Measurements from ENCODE around the gene TMEM273. TPM values are rescaled to one million over a fixed set of nuclear protein-coding genes. Genes with fewer than 3 reads are reported as not detected.

Gene TMEM273
- total RNA-seq, 1 donor from 2014 or later: 0.42 TPM

- DNase-seq (ENCODE audit: low read depth): no peak
- TF ChIP-seq, protein P1, sequence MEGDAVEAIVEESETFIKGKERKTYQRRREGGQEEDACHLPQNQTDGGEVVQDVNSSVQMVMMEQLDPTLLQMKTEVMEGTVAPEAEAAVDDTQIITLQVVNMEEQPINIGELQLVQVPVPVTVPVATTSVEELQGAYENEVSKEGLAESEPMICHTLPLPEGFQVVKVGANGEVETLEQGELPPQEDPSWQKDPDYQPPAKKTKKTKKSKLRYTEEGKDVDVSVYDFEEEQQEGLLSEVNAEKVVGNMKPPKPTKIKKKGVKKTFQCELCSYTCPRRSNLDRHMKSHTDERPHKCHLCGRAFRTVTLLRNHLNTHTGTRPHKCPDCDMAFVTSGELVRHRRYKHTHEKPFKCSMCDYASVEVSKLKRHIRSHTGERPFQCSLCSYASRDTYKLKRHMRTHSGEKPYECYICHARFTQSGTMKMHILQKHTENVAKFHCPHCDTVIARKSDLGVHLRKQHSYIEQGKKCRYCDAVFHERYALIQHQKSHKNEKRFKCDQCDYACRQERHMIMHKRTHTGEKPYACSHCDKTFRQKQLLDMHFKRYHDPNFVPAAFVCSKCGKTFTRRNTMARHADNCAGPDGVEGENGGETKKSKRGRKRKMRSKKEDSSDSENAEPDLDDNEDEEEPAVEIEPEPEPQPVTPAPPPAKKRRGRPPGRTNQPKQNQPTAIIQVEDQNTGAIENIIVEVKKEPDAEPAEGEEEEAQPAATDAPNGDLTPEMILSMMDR (IDR thresholded peaks at IDR 0.05; ENCODE audit: insufficient read depth, low read length, poor library complexity, severe bottlenecking): no peak
- Histone ChIP-seq H3K27me3 (ENCODE audit: control insufficient read depth, insufficient read depth, low read length) (peaks cover 14% of the 10 kb centered on the region), H3K4me3 (ENCODE audit: low read depth, low read length) (no peak overlapping the region), H3K36me3 (ENCODE audit: control insufficient read depth, insufficient read depth, low read length) (no peaks in the 10 kb centered on the region)
Measured at GRCh38 chr10:49112098-49112497, 76.1 kb downstream of the TMEM273 start.

DNA sequence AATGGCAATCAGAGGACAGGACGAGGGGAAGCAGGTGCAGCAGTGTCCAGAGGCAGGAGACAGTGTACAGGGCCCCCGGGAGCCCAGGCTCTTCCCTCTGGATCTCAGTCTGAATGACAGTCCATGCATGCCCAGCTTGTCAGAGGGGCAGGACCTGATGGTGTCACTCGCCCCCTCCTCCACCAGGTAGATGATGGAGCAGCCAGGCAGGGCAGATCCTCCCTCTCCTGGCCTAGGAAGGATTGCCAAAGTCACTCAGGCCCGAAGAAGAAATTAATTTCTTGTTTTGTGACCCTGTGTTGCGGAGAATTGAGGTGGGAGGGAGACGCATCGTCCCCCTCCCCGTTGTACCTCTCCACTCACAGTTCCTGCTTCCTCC lies 76.9 kb downstream of the TMEM273 start:
- Histone ChIP-seq H3K36me3 (ENCODE audit: control insufficient read depth, insufficient read depth, low read length) (no peaks in the 10 kb centered on the region), H3K27me3 (ENCODE audit: control insufficient read depth, insufficient read depth, low read length) (peaks cover 14% of the 10 kb centered on the region), H3K4me3 (ENCODE audit: low read depth, low read length) (no peak overlapping the region)
- DNase-seq (ENCODE audit: low read depth): no peak
- TF ChIP-seq, protein P1 (IDR thresholded peaks at IDR 0.05; ENCODE audit: insufficient read depth, low read length, poor library complexity, severe bottlenecking): no peak

DNA sequence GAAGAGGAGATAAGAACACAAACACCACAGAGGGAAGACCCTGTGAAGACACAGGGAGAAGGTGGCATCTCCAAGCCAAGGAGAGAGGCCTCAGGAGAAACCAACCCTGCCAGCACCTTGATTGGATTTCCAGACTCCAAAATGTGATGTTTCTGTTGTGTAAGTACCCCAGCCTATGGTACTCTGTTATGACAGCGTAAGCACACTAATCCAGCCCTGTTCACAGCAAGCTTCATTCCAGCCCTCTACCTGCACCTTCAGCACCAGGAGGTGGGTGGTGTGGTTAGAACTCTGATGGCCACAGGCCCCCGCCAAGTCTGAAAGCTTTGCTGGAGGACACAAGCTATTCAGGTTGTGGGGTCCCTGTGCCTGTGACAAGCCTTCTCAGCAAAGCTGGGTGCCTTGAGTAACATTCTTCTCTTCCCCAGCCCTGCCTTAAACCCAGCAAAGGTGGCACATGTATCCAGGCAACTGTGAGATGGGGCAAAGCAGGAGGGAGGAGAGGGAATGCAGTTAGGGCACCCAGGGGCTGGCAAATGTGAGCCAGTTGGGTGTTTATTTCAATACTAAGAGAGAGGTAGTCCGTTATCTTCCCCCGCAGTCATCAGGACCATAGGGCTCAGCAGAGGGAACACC lies 77.4 kb downstream of the TMEM273 start:
- Histone ChIP-seq H3K27me3 (ENCODE audit: control insufficient read depth, insufficient read depth, low read length) (peaks cover 14% of the 10 kb centered on the region), H3K4me3 (ENCODE audit: low read depth, low read length) (no peak overlapping the region), H3K36me3 (ENCODE audit: control insufficient read depth, insufficient read depth, low read length) (no peaks in the 10 kb centered on the region)
- no peak for DNase-seq (ENCODE audit: low read depth)
- TF ChIP-seq, protein P1 (IDR thresholded peaks at IDR 0.05; ENCODE audit: insufficient read depth, low read length, poor library complexity, severe bottlenecking): no peak

- no peak for DNase-seq (ENCODE audit: low read depth)
- H3K36me3 ChIP-seq (ENCODE audit: control insufficient read depth, insufficient read depth, low read length): no peaks in the 10 kb centered on the region
- H3K4me3 ChIP-seq (ENCODE audit: low read depth, low read length): no peak overlapping the region
- peaks cover 9% of the 10 kb centered on the region for H3K27me3 ChIP-seq (ENCODE audit: control insufficient read depth, insufficient read depth, low read length)
- TF ChIP-seq, protein P1 (IDR thresholded peaks at IDR 0.05; ENCODE audit: insufficient read depth, low read length, poor library complexity, severe bottlenecking): no peak
Measured at GRCh38 chr10:49109669-49110340, 78.4 kb downstream of the TMEM273 start.

DNA sequence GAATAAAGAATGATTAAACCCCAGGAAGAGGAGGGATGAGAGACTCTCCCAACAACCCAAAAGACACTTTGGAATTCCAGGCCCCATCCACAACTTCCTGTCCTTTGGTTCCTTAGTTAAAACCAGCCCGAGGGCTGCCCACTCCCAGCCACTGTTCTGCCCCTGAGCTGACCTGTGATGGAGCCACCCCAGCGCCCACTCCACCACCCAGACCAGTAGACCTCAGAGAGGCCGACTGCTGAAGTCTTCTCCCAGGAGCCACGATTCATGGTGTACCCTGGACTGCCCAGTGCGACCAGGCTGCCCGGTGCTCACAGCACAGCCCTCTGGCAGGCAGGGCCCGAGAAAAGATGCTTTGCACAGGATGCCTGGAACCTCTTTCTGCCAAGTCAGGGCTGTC lies 79.5 kb downstream of the TMEM273 start:
- peaks cover 5% of the 10 kb centered on the region for H3K27me3 ChIP-seq (ENCODE audit: control insufficient read depth, insufficient read depth, low read length)

More for the DNA sequence above, 79.5 kb downstream of the TMEM273 start:
- Histone ChIP-seq H3K4me3 (ENCODE audit: low read depth, low read length) (no peak overlapping the region), H3K36me3 (ENCODE audit: control insufficient read depth, insufficient read depth, low read length) (no peaks in the 10 kb centered on the region)
- DNase-seq (ENCODE audit: low read depth): no peak
- TF ChIP-seq, protein P1 (IDR thresholded peaks at IDR 0.05; ENCODE audit: insufficient read depth, low read length, poor library complexity, severe bottlenecking): no peak

All from kidney epithelial cell (primary cell).